Measurements from ENCODE around the gene ZNF783. TPM values are rescaled to one million over a fixed set of nuclear protein-coding genes. Genes with fewer than 3 reads are reported as not detected.

Gene ZNF783
- total RNA-seq, 2 experiments from 2014 or later, result 13.2 to 13.4 TPM

DNA sequence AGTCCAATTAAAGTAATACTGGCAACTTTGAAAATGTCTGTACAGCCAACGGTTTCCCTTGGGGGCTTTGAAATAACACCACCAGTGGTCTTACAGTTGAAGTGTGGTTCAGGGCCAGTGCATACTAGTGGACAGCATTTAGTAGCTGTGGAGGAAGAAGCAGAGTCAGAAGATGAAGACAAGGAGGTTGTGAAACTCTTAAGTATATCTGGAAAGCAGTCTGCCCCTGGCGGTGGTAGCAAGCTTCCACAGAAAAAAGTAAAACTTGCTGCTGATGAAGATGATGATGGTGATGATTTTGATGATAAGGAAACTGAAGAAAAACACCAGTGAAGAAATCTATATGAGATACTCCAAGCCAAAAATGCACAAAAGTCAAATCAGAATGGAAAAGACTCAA is 72.2 kb downstream of the ZNF783 start:
- Mint-ChIP-seq H3K27ac (no peak overlapping the region), H3K9me3 (no peaks in the 10 kb centered on the region), H3K27me3 (peaks cover 5% of the 10 kb centered on the region), H3K4me1 (ENCODE audit: low read depth) (no peaks in the 10 kb centered on the region), H3K4me3 (no peak overlapping the region), H3K36me3 (ENCODE audit: low read depth) (no peaks in the 10 kb centered on the region)
- CTCF ChIA-PET, result no interaction called here
- ATAC-seq, result no peak
- no peak for DNase-seq
- TF ChIP-seq, protein P1, sequence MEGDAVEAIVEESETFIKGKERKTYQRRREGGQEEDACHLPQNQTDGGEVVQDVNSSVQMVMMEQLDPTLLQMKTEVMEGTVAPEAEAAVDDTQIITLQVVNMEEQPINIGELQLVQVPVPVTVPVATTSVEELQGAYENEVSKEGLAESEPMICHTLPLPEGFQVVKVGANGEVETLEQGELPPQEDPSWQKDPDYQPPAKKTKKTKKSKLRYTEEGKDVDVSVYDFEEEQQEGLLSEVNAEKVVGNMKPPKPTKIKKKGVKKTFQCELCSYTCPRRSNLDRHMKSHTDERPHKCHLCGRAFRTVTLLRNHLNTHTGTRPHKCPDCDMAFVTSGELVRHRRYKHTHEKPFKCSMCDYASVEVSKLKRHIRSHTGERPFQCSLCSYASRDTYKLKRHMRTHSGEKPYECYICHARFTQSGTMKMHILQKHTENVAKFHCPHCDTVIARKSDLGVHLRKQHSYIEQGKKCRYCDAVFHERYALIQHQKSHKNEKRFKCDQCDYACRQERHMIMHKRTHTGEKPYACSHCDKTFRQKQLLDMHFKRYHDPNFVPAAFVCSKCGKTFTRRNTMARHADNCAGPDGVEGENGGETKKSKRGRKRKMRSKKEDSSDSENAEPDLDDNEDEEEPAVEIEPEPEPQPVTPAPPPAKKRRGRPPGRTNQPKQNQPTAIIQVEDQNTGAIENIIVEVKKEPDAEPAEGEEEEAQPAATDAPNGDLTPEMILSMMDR (IDR thresholded peaks at IDR 0.05), result no peak
- POLR2A ChIA-PET, result no interaction called here
- intact Hi-C loops (cut with micrococcal nuclease), result no loop called here

Other genes with a start within 250 kb of the ZNF783 start
- 10 to 100 TPM; 72.6 to 75.7 TPM for gene PDIA4, start 233.7 kb upstream of the ZNF783 start, total RNA-seq
- 1 to 10 TPM; 4.0 to 4.3 TPM for gene ZNF786, start 171.5 kb upstream of the ZNF783 start, total RNA-seq
- gene ZNF425, start 135.9 kb upstream of the ZNF783 start, total RNA-seq, result under 1 TPM; 0.22 to 0.29 TPM
- gene ZNF398, start 114.7 kb upstream of the ZNF783 start, total RNA-seq, result 1 to 10 TPM; 7.2 to 8.7 TPM
- gene ZNF282, start 66.7 kb upstream of the ZNF783 start, total RNA-seq, result 10 to 100 TPM; 29.3 to 29.7 TPM
- gene ZNF212, start 22.5 kb upstream of the ZNF783 start, total RNA-seq, result 10 to 100 TPM; 10.5 to 13.4 TPM
- 10 to 100 TPM; 11.7 to 12.5 TPM for gene ZNF777, start 198.9 kb downstream of the ZNF783 start, total RNA-seq
- 10 to 100 TPM; 12.6 to 13.0 TPM for gene ZNF746, start 235.6 kb downstream of the ZNF783 start, total RNA-seq

Measured in activated CD8-positive, alpha-beta T cell treated with anti-CD3 and anti-CD28 coated beads for 36 hours (primary cell).